DMS79 treated with DMSO at 0.1 percent for 48 hours (cell line): Measurements from ENCODE around the gene SEMA3D.
"Not testable (repeated sequence)": the region's sequence is repeated elsewhere in the genome, so short reads cannot be mapped to it uniquely, and the experiment has no call there.

Experiments
- DNase-seq: peaks from one replicate; lab custom pipeline; 2025; lab: John Stamatoyannopoulos, UW

SEMA3D gene

DNA sequence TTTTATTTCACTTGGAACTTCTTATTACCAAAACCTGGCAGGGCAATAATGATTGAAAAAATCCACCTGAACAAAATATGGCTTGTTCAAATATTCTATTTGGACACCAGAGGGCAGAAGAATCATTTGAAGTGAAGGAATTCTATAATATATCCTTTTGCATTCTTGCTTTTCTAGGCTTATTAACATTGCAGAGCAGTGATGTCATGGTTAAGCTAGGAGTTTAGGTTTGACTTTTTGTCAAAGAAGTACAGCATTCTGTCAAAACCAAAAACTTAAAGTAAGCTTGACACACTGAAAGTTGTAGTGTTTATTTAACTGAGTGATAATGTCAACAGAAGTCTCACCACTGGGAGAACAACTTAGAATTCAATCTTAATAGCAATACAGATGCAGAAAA, 156.0 kb downstream of the SEMA3D start:
- DNase-seq: peak; percentile 24

- peak; percentile 10 for DNase-seq
Observed at GRCh38 chr7:85025312-85025756, 161.5 kb downstream of the SEMA3D start.

GRCh38 chr7:85023916-85024315, 162.9 kb downstream of the SEMA3D start:
- DNase-seq: peak; percentile 68

- DNase-seq: peak; percentile 42
Observed at GRCh38 chr7:85023066-85023712, 163.7 kb downstream of the SEMA3D start.

DNA sequence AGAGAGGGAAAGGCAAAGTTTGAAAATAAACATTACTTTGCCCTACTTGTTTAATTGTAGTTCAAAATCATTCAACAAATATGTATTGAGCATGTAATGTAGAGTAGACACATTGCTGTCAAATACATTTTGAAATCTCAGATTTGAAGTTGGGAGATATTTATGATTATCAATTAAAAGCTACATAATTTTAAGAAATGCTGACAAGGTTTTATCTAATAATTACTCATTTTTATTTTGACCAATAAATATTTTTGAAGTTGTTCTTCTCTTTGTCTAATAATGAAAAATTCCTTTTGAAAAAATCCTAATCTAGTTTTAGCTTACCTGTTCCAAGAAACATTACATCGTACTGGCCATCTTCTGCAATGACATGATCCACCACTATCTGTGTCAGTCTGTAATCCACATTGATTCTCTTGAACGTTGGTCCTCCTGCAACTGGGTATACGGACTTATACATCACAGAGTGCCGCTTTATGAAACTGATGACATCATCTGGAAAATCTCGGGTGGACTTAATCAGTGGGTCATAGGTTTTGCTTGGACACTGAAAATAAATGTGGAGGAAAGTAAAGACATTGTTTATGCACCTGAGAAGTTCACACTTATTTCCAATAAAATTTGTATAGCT, 164.7 kb downstream of the SEMA3D start:
- DNase-seq: no peak

DNA sequence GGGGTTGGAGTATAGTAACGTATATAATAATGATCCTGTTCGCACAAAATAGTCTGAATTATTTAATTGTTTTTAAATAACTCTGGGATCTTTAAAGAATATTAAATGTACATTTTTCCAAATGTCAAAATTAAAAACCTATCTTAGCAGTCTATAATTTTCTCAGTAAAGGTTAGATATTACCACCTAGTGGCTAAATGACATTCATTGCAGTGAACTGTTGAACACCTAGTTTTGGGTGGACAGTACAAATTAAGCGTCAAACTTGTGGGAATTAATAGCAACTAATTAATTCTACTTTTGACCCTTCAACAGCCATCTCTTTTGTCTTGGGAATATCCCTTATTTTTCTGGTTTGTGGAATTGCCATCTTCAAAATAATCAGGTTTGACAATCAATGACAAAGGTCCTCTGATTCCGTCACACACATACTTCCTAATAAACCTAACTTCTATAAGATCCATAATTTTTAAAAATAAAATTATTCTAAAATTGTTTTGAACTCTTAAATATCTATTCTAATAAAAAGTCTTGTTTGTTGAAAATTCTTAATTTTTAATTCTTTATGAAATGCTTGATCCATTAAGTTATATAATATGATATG, 165.7 kb downstream of the SEMA3D start:
- no peak for DNase-seq

DNA sequence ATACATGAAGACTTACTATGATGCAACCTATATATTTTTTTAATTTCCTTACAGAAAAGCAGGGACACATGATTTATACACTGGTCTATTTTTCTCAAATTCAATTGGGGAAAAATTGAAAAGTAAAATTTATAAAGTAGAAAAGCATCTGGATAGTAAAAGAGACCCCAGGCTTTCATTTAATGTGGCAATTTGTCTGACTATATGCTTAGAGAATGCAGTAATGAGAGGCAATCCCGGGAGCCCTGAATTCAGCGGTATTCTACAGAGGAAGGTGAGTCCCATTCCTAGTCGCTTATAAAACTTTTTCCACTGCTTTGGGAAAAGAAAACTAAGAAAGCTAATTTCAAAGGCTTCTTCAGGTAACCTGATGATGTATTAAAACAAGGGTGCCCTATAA, 167.1 kb downstream of the SEMA3D start:
- DNase-seq: no peak

GRCh38 chr7:85019176-85019575, 167.7 kb downstream of the SEMA3D start:
- no peak for DNase-seq

GRCh38 chr7:85018498-85018897, 168.4 kb downstream of the SEMA3D start:
- no peak for DNase-seq

GRCh38 chr7:85016286-85016685, 170.6 kb downstream of the SEMA3D start:
- DNase-seq: no peak

DNA sequence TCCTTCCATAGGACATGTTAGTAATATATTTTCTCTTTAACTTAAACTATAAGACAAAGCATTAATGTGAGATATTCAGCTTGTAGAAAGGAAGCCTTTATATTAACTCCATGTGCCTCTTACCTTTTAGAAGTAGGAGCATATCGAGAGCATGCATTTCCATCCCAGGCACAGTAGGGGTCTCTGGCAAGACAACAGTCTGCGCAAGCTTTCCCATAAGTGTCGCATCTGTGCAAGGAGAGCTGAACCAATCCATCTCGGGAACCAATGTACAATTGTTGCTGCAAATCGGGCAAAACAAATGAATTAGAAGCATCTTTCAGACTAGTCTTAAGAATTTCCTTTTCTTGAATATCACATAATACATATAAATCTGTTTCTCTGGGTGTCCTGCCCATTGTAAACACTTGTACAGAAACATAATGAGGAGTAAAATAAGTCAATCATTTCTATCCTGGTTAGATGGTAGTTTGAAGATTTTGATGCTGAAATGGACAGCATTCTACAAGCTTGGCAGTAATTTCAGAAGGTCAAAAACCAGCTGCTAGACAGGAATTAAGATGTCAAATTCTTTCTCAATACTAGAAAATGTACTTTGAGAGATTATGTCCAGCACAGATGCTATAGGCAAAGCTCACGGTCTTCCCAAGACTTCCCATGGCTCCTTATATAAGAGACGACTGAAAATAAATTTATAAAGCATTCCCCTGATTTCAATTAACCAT, 171.8 kb downstream of the SEMA3D start:
- no peak for DNase-seq

- DNase-seq: no peak
Observed at GRCh38 chr7:85011127-85011526, 175.7 kb downstream of the SEMA3D start.

DNA sequence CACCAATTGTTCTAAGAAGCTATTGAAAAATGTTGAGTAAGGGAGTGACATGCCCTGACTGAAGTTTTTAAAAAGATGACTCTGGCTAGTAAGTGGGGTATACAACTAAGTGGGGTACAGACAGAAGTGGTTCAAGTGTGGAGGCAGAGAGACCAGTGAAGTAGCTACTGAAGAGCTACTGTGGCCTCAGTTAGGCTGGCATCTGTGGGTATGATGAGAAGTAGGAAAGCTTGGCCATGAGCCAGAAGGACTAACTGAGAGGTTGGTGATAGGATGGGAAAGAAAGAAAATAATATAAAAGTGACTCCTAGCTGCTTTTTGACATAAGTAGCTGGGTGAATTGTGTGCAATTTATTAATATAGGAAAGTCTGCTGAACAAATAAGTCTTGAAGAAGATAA, 176.6 kb downstream of the SEMA3D start:
- peak; percentile 98 for DNase-seq

- no peak for DNase-seq
Observed at GRCh38 chr7:85006754-85007153, 180.1 kb downstream of the SEMA3D start.

GRCh38 chr7:85004402-85004801, 182.5 kb downstream of the SEMA3D start:
- DNase-seq: no peak

DNA sequence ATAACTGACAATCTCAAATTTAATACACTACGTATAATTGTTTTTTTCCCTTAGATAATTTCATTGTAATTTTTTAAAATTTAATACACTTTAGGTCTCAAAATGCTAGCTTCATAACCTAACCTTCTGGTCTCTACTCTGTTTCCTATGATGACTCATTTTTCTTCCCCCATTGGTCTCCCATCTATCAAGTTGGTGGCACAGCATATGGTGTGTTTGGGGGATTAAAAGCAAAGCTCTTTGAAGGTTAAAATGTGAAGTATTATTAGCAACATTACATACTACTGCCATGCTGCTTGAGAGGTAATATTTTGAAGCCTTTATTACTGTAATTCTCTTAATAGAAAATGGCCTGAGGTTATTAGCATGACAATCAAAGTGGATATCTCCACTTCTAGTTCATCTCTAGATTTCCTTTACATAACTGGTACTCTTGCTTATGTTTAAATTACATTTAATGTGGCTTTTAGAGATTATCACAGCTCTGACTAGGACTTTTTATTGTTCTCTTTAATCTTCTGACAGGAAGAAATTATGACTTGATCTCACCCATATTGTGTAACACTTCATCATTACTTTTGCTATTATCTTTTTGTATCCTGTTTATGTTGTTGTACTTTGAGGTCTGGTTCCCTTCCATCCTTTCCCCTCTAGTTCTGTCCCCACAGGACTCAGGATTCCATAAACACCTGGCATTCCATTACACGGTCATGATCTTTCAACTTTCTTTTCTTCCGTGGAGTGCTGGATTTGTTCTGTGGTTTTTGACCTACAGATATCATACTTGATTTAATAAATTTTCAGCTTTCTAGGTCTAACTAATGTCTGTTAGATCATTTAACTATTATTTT, 185.1 kb downstream of the SEMA3D start:
- peak; percentile 44 for DNase-seq

DNA sequence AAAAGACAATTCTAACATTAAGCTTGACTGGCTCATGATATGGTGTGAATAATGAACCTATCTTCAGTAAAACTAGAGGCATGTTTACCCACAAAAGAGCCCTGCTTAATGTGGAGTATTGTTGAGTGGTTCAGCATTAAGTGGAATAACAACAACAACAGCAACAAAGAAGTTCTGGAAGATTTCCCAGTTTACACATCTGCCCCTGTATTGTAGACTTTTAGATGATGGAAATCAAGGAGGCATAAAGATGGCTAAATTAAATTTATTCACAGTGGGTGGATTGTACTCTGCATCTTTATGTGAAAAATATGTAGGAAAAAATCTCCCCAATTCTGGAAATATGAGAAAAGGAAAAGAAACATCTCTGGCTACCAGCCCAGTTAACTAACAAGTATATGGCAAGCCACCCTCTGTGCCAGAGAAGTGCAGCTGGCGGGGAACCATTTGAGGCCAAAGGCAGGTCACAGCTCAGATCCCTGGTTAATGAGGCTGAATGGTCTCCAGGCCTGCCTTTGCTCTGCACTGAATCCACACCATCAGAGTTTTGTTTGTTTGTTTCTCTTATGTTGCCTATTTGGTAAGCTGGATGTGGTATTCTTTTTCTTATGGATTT, 186.0 kb downstream of the SEMA3D start:
- DNase-seq: peak; percentile 99

- no peak for DNase-seq
Observed at GRCh38 chr7:84999450-84999849, 187.4 kb downstream of the SEMA3D start.

DNA sequence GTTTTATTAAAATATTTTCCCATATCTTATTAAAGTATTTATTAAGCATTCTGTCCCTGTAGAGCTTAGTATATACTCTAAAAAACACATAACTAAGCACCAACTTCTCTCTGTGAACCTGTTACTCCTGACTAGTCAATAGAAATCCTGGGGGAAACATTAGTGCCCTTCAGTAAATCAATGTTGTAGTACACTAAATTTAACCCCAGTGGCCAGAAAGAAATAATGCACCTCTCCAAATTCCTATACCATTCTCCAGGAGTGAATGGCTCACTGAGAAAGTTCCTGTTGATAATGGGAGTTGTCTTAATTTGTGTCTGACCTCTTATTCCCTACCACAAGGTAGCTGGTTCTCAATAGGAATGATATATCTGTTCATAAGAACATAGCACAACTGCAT, 188.2 kb downstream of the SEMA3D start:
- no peak for DNase-seq

GRCh38 chr7:84997626-84998025, 189.2 kb downstream of the SEMA3D start:
- no peak for DNase-seq

- not testable (repeated sequence) for DNase-seq
Observed at GRCh38 chr7:84992954-84993353, 193.9 kb downstream of the SEMA3D start.
